Stimulated activated CD4-positive, alpha-beta T cell treated with anti-CD3 and anti-CD28 coated beads, Interleukin-4, amount 100 ng/mL, for 24 hours (primary cell): ENCODE results near the gene TTF2.

ENCODE experiments used
- DNase-seq: peaks from one replicate; pipeline ENCODE4 v3.0.0-alpha.2; 2020

Gene TTF2

DNA sequence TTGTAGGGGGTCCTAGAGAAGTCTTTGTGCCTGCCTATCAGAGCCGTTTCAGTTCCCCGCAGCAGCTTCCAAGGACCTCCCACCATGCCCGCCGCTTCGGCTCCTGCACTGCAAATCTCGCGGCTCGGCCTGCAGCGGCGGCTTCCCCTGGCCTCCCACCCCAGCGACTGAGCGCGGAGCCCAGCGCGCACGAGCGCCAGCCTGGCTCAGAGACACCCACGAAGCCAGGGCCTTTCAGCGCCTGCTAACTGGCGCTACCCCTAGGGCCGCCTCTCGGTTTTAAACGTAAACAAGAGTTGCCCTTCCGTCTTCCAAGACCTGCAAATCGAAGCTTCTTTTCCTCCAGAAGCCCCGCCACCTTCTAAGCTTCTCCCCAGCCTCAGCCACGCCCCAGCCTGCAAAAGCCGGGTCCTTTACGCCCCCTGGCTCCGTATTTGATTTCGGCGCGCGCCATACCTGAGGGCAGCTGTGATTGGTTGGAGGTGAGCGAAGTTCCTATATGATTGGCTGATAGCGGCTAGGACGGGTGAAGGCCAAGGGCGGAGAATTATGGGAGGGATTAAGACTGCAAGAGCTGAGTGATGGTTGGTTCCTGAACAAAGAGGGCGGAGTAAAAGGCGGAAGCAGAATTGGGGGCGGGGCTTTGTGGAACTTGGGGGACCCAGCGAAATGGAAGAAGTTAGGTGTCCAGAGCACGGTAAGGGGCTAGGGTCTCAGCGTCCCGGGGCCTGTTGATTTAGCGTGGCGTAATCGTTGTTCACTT lies at the start of gene TTF2:
Gene TTF2 (plus strand): TSS at position 649 of the 763 bp plus-strand sequence. CDS start 21 bp downstream, at position 670.
- peak; percentile 96 for DNase-seq

DNA sequence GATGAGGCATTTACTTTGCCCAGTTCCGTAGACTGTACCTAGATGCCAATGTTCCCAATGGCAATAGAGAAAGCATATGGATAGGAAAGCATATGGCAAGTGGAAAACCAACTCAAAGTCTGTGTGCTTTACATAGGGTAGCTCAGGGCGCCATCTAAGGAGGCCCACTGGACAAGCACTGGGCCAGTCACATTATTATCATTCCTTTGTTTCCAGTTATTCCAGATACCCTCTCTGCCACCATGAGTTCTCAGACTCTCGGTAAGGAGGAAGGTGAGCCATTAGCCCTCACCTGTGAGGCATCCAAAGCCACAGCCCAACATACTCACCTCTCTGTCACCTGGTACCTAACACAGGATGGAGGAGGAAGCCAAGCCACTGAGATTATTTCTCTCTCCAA lies 48.8 kb upstream of the TTF2 start:
- DNase-seq = no peak

DNA sequence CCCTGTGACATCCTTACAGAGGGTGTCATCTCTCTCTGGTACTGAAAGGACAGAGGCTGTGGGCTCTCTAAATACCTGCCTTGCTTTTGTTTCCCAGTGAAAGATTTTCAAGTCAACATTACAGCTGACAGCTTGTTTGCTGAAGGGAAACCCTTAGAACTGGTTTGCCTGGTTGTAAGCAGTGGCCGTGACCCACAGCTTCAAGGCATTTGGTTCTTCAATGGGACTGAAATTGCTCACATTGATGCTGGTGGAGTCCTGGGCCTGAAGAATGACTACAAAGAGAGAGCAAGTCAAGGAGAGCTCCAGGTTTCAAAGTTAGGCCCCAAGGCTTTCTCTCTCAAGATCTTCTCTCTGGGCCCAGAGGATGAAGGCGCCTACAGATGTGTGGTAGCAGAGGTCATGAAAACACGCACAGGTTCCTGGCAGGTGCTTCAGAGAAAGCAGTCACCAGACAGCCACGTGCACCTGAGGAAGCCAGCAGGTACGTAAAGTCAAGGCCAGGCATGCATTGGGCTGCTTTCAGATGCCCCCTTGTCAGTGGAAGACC lies 46.7 kb upstream of the TTF2 start:
- DNase-seq = no peak

DNA sequence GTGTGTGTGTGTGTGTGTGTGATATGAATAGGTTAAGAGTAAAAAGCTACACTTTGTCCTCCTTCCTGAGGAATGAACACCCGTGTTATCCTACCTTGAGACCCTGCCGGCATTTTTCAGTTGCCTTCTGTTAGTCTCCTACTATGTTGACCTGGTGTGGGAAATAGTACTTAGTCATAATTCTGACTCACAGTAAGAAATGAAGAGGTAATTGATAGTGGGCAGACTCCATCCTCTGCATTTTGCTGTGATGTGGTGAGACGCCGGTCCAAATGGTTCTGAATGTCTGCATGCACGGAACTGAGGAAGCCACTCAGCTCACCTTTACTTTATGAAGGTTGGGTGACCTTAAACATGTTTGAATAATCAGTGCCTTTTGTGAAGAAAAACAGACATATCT lies 45.9 kb upstream of the TTF2 start:
- peak; percentile 38 for DNase-seq

DNA sequence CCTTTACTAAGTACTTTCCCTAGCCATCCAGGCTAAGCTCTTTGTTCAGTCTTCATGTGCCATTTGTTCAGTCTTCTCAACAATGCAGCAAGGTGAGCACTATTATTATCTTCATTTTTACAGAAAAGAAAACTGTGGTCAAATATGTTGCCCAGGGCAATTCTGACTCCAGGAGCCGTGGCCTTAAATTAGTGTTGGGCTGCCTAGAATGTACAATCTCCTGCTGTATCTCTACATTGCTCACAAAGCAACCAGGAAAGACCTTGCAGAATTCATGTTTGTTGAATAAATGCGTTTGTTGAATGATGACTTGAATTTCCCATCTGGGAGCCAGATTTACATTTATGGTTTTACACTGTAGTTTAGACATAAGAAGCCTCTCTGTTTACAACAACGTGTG lies 44.4 kb upstream of the TTF2 start:
- no peak for DNase-seq

DNA sequence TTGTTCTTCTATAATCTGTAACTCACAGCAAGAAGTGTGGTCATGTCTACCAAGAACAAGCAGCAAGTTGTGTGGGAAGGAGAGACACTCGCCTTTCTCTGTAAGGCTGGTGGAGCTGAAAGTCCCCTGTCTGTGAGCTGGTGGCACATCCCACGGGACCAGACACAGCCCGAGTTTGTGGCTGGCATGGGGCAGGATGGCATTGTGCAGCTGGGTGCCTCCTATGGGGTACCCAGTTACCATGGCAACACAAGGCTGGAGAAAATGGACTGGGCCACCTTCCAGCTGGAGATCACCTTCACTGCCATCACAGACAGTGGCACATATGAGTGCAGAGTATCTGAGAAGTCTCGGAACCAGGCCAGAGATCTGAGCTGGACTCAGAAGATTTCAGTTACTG lies 43.1 kb upstream of the TTF2 start:
- peak; percentile 17 for DNase-seq

DNA sequence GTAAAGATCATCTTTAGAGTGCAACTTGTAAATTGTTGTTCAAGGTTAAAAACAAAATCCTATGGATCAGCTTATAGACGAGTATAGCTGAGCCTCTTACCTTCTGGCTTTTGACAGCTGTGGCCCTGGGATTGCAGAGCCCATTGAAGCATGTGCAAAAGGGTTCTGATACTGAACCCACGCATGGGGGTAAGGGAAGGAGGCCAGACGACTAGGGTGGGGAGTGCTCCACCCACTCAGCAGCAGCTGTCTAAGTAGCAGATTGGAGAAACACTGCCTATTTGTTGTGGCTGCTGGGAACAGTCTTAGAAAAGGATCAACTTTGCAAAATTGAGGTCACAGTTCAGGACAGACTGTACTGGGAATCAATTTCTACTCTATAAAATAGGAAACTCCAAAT lies 42.5 kb upstream of the TTF2 start:
- peak; percentile 12 for DNase-seq

DNA sequence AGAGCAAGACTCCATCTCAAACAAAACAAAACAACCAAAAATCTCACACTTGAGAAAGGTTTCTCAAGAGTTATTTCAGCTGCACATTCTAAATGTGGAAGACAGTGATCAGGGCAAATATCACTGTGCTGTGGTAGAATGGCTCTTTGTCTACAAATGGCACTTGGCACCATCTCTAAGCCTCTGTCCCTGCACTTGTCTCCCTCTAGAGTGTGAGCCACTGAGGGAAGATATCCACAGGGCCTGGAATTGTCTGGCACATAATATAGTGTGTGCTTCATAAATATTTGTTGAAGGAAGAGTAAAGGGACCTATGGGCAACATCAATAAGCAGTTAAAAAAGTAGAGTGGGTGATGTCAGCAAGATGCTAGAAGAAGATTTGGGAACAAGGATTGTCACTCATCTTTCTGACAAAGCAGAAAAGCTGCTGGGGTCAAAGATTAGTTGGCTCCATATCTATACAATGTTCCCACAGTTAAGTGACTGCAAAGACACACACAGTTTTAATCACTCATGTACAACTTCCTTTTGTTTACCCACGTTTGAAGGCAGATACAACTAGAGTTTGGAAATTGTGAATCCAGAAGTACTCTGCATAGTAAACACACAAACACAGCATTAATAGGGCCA lies 39.5 kb upstream of the TTF2 start:
- no peak for DNase-seq

DNA sequence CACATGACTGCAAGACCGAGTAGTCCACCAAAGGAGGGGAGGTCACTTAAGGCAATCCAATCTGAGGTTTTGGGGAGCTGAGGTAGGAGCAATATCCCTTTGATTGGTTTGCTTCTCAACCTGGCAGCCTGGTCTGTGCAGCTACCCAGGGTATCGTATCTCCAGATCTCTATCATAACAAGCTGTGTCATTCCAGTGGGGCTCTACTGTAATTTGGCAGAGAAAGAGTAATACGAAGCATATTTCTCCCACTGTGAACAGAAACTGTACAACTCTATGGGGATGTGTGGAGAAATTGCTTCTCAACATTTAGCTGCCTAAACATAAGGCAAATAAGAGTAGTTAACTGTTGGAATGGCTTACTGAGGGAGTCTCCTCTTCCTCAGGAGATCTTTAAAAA lies 38.0 kb upstream of the TTF2 start:
- DNase-seq = no peak

DNA sequence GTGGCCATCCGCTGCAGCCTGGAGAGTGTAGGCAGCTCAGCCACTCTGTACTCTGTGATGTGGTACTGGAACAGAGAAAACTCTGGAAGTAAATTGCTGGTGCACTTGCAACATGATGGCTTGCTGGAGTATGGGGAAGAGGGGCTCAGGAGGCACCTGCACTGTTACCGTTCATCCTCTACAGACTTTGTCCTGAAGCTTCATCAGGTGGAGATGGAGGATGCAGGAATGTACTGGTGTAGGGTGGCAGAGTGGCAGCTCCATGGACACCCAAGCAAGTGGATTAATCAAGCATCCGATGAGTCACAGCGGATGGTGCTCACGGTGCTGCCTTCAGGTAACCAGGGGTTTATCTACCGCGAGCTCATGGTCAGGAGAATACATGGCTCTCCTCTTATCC lies 34.6 kb upstream of the TTF2 start:
- DNase-seq = no peak

DNA sequence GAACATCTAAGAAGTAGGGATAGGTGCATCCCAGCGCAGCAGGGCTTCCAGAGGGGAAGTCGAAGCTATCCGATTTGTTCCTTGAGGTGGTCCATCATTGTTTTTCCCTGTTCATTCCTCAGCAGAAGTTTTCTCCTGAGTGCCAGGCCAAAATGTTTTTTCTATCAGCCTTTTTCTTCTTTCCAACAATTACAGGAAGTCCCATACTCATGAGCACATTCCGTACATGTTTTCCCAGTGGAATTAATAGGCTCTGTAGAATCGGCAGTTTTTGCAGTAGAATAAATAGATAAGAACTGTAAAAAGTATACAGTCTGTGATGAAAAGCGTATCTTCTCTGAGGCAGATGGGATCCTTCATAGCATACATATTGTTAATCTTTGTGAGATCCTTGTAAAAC lies 33.8 kb upstream of the TTF2 start:
- no peak for DNase-seq

DNA sequence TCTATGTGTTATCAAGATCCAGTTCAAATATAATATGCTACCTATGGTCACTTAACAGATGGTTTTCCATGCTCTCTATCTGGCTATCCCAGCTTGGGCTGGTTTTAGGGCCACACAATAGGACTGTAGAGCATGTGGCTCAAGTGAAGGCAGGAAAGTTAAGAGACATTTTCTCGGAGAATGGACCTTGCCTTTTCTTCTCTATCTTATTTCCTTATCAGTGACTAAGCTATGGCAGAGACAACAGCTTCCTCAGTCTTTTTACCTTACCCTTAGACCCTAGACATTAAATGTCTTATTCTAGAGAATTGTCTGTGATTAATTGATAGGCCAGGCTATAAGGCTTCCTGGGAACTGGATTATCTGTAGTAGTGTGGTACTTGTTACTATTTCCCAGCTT lies 30.4 kb upstream of the TTF2 start:
- no peak for DNase-seq

DNA sequence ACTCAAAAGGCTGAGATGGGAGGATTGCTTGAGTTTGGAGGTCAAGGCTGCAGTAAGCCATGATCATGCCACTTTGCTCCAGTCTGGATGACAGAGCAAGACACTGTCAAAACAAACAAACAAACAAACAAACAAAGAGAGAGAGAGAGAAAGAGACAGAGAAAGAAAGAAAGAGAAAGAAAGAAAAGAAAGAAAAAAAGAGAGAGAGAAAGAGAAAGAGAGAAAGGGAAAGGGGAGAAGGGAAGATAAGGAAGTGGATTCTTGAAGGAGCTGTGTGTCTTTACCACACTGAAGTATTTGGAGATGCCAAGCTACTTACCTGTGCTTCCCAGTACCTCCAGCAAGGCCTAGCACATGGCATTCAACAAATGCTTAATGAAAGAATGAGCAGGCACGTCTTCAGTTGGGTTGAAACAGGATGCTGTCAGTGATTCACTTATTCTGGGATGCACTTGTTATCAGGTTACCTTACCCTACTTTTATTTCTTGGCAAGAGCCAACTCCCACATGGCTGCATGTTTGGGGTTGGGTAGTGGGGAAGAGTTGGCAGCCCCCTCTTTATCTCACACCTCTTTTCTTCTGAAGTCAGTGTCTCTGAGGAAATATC lies 29.8 kb upstream of the TTF2 start:
- DNase-seq = no peak

DNA sequence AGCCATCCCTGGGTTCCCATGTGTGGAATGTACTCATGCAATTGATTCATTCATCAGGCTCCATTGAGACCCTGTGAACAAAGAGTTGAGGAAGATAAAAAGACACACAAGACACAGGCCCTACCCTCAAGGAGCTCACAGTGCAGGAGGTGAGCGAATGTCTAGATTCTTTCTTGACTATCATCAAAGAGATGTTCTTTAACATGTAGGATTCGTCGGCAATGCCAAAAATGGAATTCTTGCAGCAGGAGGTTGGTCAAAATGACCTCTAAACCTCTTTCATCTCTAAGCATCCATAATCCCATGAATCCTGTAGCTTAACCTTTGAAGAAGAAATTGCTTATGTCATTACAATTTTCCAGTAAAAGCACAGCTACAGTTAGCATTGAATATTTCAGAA lies 27.9 kb upstream of the TTF2 start:
- no peak for DNase-seq

DNA sequence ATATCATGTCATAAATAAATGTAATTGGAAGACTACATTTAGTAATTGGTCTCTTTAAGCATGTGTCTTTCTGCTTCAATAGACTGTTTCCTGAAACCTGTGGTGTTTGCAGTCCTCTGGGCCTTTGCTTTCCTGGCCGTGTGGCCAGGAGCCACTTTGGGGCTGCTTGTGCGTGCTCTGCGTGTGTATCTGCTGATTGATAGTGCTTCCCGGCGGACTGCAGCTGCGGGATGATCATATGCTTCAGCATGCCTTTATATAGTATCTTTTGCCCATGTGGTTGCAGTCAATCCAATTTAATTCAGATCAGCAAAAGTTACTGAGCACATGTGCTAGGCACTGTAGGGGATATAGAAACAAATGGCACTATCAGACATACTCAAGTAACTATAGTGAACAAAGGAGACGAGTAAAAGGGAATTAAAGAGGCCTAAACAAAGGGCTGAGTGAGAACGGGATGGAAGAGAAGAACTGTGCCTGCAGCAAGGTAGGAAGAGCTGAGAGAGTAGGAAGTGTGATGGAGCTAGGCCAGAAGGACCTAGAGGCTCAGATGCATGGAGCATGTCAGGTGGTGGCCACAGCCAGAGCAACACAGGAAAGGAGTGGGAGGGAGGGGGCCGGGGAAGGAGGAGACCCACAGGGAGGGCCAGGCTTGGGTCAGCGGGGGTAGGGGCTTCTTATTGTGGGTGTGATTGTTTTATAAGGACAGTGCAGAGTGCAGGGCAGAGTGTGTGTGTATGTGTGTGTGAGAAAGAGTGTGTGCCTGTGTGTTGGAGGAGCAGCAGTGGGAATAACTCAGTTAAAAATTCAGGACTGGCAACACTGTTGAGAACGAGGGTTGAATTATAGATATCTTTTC lies 27.2 kb upstream of the TTF2 start:
- DNase-seq = no peak

DNA sequence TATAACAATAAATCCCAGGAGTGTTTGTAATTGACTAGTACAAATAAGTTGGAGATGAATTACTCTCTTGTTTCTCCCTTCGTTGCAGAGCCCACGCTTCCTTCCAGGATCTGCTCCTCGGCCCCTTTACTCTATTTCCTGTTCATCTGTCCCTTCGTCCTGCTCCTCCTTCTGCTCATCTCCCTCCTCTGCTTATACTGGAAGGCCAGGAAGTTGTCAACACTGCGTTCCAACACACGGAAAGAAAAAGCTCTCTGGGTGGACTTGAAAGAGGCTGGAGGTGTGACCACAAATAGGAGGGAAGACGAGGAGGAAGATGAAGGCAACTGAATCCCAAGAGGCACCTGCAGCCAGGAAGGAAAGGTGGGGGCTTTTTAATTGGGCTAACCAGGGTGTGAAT lies 26.4 kb upstream of the TTF2 start:
- DNase-seq = no peak

DNA sequence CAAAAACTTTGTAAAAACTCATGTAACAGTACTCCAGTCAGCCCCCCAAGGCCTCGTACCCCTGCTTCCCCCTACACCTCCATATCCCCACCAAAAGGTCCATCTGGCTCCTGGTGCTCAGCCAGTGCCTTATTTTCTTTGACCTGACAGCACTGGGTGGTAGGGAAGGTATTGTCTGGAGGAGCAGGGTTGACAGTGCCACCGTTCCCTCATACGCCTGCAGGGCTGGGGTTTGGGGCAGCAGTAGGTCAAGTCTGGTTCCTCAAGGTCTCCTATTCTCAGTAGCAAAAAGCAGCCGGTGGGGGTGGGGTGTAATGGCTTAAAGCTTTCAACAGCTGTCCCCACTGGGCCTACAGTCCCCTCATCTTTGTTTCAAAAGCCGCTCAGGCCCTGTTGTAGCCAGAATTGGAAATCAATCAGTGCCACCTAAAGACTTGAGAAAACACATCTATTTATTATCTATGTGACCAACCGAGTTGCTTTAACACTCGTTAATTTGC lies 25.3 kb upstream of the TTF2 start:
- DNase-seq = no peak

DNA sequence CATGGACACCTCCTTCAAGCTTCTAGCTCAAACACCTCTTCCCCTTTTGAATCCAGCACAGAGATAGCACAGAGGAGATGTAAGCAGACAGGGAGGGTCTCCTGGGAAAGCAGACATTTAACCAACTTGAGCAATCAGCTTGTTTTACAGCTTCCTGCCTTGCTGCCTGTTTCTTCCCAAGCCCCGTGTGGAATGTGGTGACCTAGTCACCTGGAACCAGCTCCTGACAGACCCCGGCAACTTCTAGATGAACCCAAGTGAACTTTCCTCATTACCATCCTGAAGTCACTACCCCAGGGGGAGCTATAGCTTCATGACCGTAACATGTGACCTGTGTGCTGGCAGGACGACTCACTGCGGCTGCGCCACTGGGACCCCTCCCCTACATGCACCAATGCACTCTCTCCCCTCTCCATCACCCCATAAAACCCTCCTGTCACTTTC lies 24.1 kb upstream of the TTF2 start:
- no peak for DNase-seq

DNA sequence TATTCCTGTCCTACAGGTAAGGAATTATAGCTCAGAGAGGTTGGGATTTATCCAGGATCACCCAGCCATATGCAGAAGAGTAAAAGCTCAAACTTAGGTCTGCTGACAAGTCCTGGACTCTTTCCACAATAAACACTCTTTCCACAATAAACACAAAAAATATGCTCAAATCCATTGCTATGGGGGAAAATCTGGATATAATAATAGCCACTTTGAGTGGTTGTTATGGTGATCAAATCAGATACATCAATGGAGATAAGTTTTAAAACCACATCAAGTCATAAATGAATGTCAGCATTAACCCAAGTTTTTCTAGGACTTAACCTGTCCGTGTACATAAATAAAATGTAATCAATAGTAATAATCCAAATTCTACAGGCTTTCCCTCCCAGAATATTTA lies 22.3 kb upstream of the TTF2 start:
- no peak for DNase-seq

DNA sequence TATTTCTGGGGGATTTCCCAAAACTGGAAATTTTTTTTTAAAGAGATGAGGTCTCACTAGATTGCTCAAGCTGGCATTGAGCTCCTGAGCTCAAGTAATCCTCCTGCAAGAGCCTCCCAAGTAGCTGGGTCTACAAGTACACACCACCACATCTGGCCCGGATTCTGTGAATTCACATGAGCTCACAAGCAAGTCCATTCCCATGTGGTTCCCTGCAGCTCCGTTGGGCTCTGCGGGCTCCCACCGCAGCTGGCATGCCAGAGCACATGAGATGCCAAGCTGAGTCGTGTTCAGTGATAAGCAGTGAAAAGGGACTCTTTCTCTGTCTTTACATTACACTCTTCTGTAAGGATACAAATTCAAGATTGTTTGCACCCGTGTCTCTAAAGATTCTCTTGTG lies 21.9 kb upstream of the TTF2 start:
- no peak for DNase-seq

DNA sequence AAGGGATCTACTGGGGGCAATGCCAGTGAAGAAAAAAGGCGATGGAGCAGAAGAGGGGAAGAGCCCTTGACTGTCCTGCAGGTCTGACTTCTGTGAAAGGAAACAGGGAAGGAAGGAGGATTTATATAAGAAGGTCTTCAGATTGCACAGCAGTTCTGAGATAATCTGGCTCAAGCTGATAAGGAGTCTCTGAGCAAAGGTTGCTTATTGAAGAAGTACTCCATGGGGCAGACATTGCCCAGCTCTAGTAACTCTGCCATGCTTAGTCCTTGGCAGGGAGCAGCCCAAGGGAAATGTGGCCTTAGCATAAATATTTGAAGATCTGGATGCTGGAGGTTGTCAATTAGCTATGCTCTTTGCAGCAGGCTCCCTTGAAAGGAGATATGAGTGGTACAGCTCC lies 15.9 kb upstream of the TTF2 start:
- DNase-seq = no peak

DNA sequence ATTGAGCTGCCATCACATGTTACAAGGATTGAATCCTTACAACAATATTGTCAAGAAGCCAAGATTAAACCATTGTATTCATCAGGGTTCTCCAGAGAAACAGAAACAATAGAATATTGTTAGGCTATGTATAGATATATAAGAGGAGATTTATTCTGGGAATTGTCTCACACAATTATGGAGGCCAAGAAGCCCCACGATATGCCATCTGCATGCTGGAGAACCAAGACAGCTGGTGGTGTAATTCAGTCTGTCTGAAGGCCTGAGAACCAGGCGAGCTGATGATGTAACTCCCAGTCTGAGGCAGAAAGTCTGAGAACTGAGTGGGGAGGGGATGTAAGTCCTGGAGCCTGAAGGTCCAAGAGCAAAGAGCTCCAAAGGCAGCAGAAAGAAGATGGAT lies 14.5 kb upstream of the TTF2 start:
- DNase-seq = no peak

DNA sequence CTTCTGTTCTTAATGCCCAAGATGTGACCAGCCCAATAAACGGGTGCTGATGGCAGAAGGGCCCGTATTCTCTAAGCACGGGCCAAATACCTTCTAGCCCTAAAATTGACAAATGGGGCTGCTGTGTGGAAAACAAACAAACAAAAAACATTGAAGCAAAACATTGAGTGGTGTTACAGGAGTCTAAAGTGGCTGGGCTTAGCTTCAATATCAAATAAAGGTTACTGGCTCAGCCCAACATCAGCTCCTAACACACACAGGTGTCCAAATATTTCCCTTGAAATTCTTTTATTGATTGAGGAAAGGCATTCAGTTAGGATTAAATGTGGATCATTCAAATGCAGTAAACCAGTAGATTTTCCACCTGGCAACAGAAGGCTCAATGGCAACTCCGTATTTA lies 13.3 kb upstream of the TTF2 start:
- DNase-seq = no peak
